ENCODE data around the gene MEGF9.

The MEGF9 gene

DNA sequence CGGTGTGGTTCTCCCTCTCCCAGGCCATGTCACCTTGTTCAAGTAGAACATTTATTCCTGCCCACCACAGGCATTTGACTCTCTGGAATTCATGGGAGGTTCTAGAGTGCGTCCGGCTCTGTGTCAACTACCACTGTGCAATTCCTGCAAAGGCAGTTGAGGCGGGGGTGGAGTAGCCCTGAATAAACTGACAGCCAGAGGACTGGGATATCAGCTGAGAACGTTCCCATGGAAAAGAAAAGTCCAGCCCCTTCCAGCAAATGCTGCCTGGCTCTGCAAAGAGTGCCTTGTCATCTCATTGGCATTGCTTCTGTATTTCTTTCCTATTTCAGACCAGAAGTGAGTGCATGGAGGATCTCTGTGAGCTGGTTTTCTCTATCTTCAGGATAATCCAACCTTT lies 18.9 kb upstream of the MEGF9 start:
- H3K4me3 ChIP-seq, result no peak overlapping the region
- H3K27ac ChIP-seq, result peak overlapping the region; percentile 73 to 87
- peak; percentile 94 for DNase-seq (ENCODE audit: low spot score)
- TF ChIP-seq, protein P1, sequence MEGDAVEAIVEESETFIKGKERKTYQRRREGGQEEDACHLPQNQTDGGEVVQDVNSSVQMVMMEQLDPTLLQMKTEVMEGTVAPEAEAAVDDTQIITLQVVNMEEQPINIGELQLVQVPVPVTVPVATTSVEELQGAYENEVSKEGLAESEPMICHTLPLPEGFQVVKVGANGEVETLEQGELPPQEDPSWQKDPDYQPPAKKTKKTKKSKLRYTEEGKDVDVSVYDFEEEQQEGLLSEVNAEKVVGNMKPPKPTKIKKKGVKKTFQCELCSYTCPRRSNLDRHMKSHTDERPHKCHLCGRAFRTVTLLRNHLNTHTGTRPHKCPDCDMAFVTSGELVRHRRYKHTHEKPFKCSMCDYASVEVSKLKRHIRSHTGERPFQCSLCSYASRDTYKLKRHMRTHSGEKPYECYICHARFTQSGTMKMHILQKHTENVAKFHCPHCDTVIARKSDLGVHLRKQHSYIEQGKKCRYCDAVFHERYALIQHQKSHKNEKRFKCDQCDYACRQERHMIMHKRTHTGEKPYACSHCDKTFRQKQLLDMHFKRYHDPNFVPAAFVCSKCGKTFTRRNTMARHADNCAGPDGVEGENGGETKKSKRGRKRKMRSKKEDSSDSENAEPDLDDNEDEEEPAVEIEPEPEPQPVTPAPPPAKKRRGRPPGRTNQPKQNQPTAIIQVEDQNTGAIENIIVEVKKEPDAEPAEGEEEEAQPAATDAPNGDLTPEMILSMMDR (IDR thresholded peaks at IDR 0.05), result no peak

DNA sequence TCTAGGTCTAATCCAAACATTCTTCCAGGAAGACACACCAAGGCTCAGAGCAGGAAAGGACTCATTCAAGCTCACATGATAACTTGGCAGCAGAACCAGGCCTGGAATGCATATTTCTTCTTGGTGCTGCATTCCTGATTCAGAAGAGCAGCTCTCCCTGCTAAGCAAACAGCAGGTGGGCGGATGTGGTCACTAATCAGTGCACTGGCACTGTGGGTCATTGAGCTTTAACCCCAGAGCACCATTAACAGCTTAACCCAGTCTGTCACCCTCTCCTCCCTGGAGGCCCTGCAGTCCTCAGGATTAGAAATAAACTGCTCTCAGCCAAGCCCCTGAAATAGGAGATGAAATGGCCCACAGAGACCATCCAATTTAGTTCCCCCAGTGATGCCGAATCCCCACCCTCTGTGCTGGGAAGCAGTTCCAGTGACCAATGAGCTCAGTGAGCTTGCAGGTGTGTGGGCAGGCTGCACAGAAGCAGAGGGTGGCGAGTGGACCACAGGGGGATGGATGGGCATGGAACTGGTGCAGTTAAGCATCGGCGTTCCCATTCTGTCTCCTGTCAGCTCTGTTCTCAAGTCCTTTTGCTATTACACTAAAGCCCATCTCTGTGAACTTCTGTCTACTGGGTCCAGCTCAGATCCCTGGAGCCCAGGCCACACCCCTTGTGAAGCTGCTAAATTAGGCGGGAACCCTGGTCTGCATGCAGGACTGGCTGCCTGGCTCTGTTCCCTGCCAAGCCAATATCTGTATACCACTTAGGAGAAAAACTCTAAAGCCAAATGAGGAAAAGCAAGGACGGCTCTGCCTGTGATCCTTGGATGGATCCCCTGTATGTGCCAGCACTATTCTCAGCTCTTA lies 16.6 kb upstream of the MEGF9 start:
- H3K4me3 ChIP-seq, result no peak overlapping the region
- TF ChIP-seq, protein P1 (IDR thresholded peaks at IDR 0.05), result no peak
- DNase-seq (ENCODE audit: low spot score), result peak; percentile 78
- peak overlapping the region; percentile 73 to 87 for H3K27ac ChIP-seq

DNA sequence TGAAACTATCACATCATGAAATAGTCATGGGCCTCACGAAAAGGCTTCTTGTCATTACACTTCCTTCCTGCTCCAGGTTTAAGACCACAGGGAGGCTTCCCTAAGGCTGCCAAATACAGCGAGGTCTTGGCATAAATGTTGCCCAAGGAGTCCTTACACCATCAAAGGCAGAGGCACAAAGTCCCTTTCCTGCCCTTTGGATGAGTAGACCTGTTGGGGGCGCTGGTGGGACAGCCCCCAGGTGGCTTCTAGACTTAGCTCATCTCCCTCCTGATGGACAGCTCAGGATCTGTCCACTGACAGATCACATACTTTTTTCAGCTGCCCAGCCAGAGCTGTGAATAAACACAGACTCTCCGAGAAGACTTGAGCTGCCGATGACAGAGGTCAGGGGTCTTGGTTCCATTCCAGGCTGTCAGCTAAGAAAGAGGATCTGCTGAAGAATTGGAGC lies 15.5 kb upstream of the MEGF9 start:
- DNase-seq (ENCODE audit: low spot score), result no peak
- Histone ChIP-seq H3K27ac (peak overlapping the region; percentile 69 to 73), H3K4me3 (no peak overlapping the region)
- TF ChIP-seq, protein P1 (IDR thresholded peaks at IDR 0.05), result no peak

DNA sequence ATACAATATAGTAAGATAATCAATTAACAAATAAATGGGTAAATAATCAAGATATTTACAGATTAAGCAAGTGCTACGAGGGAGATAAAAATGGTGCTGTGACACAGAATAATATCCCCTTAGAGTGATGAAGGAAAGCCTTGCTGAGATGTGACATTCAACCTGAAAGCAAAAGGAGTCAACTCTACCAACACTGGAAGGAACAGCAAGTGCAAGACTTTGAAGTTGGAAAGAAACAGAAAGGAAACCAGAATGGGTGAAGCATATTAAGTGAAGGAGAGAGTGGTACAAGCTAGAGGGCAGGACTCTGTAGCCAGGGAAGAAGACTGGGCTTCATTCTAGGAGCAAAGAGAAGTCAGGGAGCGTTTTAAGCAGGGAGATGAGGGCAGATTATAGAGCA lies 12.2 kb upstream of the MEGF9 start:
- no peak overlapping the region for H3K27ac ChIP-seq

DNA sequence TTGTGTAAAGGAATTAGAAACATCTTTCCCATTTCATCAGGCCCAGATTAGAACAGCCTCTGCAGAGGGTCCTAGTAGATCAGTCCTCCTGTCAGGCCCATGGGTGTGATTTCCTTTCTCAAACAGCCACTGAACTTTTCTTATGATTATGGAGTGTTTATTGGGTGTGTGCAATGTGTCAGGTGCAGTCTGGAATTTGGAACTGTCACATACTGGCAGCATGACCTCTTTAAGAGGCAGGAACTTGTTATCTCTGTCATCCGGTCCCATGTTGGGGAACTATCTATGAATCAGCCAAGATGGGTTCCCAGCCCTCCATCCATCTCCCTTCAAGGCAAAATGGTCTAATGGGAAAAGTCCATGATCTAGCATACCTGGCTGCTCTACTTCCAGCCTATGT lies 11.6 kb upstream of the MEGF9 start:
- TF ChIP-seq, protein P1 (IDR thresholded peaks at IDR 0.05), result no peak
- no peak overlapping the region for H3K4me3 ChIP-seq
- no peak for DNase-seq (ENCODE audit: low spot score)
- H3K27ac ChIP-seq, result no peak overlapping the region

More for the DNA sequence above, 12.2 kb upstream of the MEGF9 start:
- no peak overlapping the region for H3K4me3 ChIP-seq
- DNase-seq (ENCODE audit: low spot score), result no peak
- TF ChIP-seq, protein P1 (IDR thresholded peaks at IDR 0.05), result no peak

DNA sequence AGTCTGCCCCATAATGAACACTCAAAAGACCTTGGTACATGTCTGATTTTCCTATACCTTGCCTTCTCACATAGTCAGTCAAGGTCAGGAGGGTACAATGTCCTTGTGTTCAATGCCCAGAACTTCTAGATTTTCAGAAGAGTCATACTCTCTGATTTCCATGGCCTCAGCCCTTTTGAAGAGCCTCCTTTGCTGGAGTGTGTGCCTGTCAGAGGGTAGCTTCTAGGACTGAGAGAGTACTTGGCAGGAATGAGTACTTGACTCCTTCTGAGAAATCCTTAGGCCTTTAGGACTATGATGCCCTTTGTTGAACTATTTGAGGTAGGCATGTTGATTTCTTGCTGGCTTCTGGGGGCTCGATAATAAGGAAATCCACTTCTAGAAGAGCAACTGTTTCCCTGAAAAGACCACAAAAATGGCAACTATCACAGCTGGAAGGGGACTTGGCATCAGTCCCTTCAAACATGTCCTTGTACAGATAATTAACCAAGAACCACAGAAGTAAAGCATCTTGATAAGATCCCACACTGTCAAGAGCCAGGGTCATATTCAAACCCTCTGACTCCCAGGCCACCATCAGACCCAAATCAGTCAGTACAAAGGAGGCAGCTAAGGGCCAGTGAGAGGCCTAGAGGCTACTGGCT lies 10.6 kb upstream of the MEGF9 start:
- TF ChIP-seq, protein P1 (IDR thresholded peaks at IDR 0.05), result no peak
- Histone ChIP-seq H3K27ac (no peak overlapping the region), H3K4me3 (no peak overlapping the region)
- no peak for DNase-seq (ENCODE audit: low spot score)
